PC-9 (cell line): ENCODE results near the gene ADAMTSL3.

ENCODE experiments used
- CTCF ChIP-seq: fragments of 200-600 bp; sonication (generic); conservative IDR thresholded peaks from 2 replicates; pipeline ENCODE4 v1.6.1; 2017; ENCODE audit warnings: mixed run types, antibody characterized with exemption, mild to moderate bottlenecking, moderate library complexity
- EZH2 ChIP-seq: fragments of 200-600 bp; sonication (generic); IDR thresholded peaks from 2 replicates; pipeline ENCODE4 v1.8.0; 2017; ENCODE audit warnings: antibody characterized with exemption, low read depth

GRCh38 chr15:83716605-83717004, 62.7 kb downstream of the ADAMTSL3 start:
- TF ChIP-seq CTCF (no peak), EZH2 (no peak)
